K562 (cell line): Measurements from ENCODE around the gene IBA57. TPM values are rescaled to one million over a fixed set of nuclear protein-coding genes. Genes with fewer than 3 reads are reported as not detected.

ENCODE experiments used
- ATAC-seq: fragments of 200-7000 bp; cut with Tn5 transposase; 3 replicates; pipeline ENCODE4 v1.9.1; 2020; ENCODE audit warnings: moderate library complexity
- BruUV-seq: library from RNA; stranded (reverse); fragments of 400-500 nt; replicated peaks from 2 replicates; lab custom pipeline; 2021; lab: Mats Ljungman, UMichigan
- CTCF ChIA-PET: fragments of 300-600 bp; formaldehyde crosslinking; extraction: SDS; loops from one replicate; lab custom pipeline; 2021; ENCODE audit warnings: low intra/inter-chr PET ratio; lab: Yijun Ruan, JAX
- POLR2A ChIA-PET: fragments of 300-600, 350-650 bp; sonication (Branson Sonifier 250); formaldehyde crosslinking; extraction: SDS; loops from one replicate; lab custom pipeline; 2021; ENCODE audit warnings: antibody characterized with exemption, inconsistent platforms; lab: Yijun Ruan, JAX
- DNase-seq, 4 experiments: peaks; one replicate each; pipeline versions ENCODE4 v3.0.0 to v3.0.0-alpha.2; 2011 to 2018; ENCODE audit warnings: low spot score in 3 of 4, mixed read lengths in 3 of 4; ENCODE audit errors: extremely low read depth in 1 of 4
- FAIRE-seq: peaks from 2 replicates; lab custom pipeline; 2011; peaks lifted over from hg19 to GRCh38; lab: Jason Lieb, UNC
- H2AFZ ChIP-seq: 2 replicates; pipeline ENCODE4 v1.6.0; 2011; ENCODE audit warnings: low read depth, low read length, control low read depth, inconsistent platforms
- H3K27ac ChIP-seq: fragments of 200-600 bp; 3 replicates; pipeline ENCODE4 v1.8.0; 2011; ENCODE audit warnings: low read depth, mild to moderate bottlenecking, control low read depth, inconsistent platforms, low read length, moderate library complexity, mixed read lengths; ENCODE audit errors: extremely low read depth
- H3K27me3 ChIP-seq, 2 experiments: fragments of 300-600 bp in 1 of 2; 2 replicates in 1 of 2; 3 replicates in 1 of 2; pipeline versions ENCODE4 v1.6.0 to v1.8.0; 2011; ENCODE audit warnings: inconsistent platforms in 2 of 2, low read length in 2 of 2, mild to moderate bottlenecking in 1 of 2, mixed read lengths in 1 of 2, moderate library complexity in 1 of 2; ENCODE audit not compliant: control insufficient read depth in 2 of 2, insufficient read depth in 2 of 2
- H3K36me3 ChIP-seq: fragments of 300-600 bp; 3 replicates; pipeline ENCODE4 v1.8.0; 2011; ENCODE audit warnings: mild to moderate bottlenecking, low read length, inconsistent platforms; ENCODE audit not compliant: control insufficient read depth, insufficient read depth
- H3K4me1 ChIP-seq, 2 experiments: fragments of 200-600 bp in 1 of 2; replicated peaks in 1 of 2; 2 replicates in 1 of 2; 3 replicates in 1 of 2; pipeline versions ENCODE4 v1.5.1 to v1.8.0; 2011; ENCODE audit warnings: inconsistent platforms in 2 of 2, low read length in 2 of 2, mild to moderate bottlenecking in 1 of 2, mixed read lengths in 1 of 2, moderate library complexity in 1 of 2; ENCODE audit not compliant: control insufficient read depth in 2 of 2, insufficient read depth in 2 of 2
- H3K4me2 ChIP-seq: 2 replicates; pipeline ENCODE4 v1.6.1; 2011; ENCODE audit warnings: low read length, control low read depth, inconsistent platforms, mixed read lengths; ENCODE audit not compliant: insufficient read depth
- H3K4me3 ChIP-seq: fragments of 200-600 bp; sonication (generic), shearing (Covaris generic); 2 replicates; pipeline ENCODE4 v1.5.1; 2016; ENCODE audit warnings: control low read depth, inconsistent platforms
- H3K79me2 ChIP-seq: fragments of 200-600 bp; 3 replicates; pipeline ENCODE4 v1.8.0; 2011; ENCODE audit warnings: low read length, inconsistent platforms; ENCODE audit not compliant: control insufficient read depth, insufficient read depth
- H3K9ac ChIP-seq, 2 experiments: 2 replicates each; pipeline versions ENCODE4 v1.6.0 to v1.6.1; 2011; ENCODE audit warnings: low read depth in 2 of 2, low read length in 2 of 2, control low read depth in 1 of 2, inconsistent platforms in 1 of 2, mild to moderate bottlenecking in 1 of 2, mixed read lengths in 1 of 2; ENCODE audit not compliant: insufficient read depth in 1 of 2
- H3K9me1 ChIP-seq: one replicate; pipeline ENCODE4 v1.6.0; 2011; ENCODE audit warnings: inconsistent platforms, mild to moderate bottlenecking, low read length, moderate library complexity; ENCODE audit not compliant: control insufficient read depth, insufficient read depth
- H3K9me3 ChIP-seq: replicated peaks from 2 replicates; pipeline ENCODE4 v1.5.1; 2011; ENCODE audit warnings: low read depth, low read length, inconsistent platforms; ENCODE audit not compliant: control insufficient read depth, insufficient read depth
- H4K20me1 ChIP-seq: replicated peaks from 2 replicates; pipeline ENCODE4 v1.6.1; 2011; ENCODE audit warnings: low read length, inconsistent platforms, mixed read lengths; ENCODE audit not compliant: control insufficient read depth, insufficient read depth
- BCL6 ChIP-seq: fragments of 250-450 bp; sonication (Bioruptor Pico); IDR thresholded peaks from 2 replicates; pipeline ENCODE4 v1.4.0; 2020
- CBX3 ChIP-seq, 2 experiments: IDR thresholded peaks; 1 replicate in 1 of 2; 2 replicates in 1 of 2; pipeline ENCODE4 v1.6.1; 2012; ENCODE audit warnings: inconsistent platforms in 2 of 2, low read length in 2 of 2, borderline replicate concordance in 1 of 2, control low read depth in 1 of 2
- CHD1 ChIP-seq: fragments of 200-600 bp; sonication (generic); IDR thresholded peaks from one replicate; pipeline ENCODE4 v1.6.1; 2012; ENCODE audit warnings: mild to moderate bottlenecking, moderate library complexity, low read length, inconsistent platforms
- CREB1 ChIP-seq, 2 experiments: sonication (generic) in 1 of 2; formaldehyde crosslinking in 1 of 2; IDR thresholded peaks; 2 replicates each; pipeline versions ENCODE4 v1.6.1 to v1.8.0; 2012 to 2022; ENCODE audit warnings: inconsistent platforms in 1 of 2, mild to moderate bottlenecking in 1 of 2, missing genetic modification reagents in 1 of 2, moderate library complexity in 1 of 2
- ETV1 ChIP-seq: fragments of 450-650 bp; conservative IDR thresholded peaks from 2 replicates; pipeline ENCODE4 v1.6.1; 2016; ENCODE audit warnings: missing genetic modification characterization, control low read depth, low read depth, missing compliant biosample characterization
- EZH2 ChIP-seq: IDR thresholded peaks from 2 replicates; pipeline ENCODE4 v1.6.1; 2012; ENCODE audit warnings: low read depth, mild to moderate bottlenecking, inconsistent platforms, low read length, borderline replicate concordance
- NR4A1 ChIP-seq, 2 experiments: fragments of 250-450 bp in 1 of 2; fragments of 450-650 bp in 1 of 2; sonication (Bioruptor Pico) in 1 of 2; IDR thresholded peaks; 2 replicates each; pipeline versions ENCODE4 v1.4.0 to v1.6.1; 2016 to 2020; ENCODE audit warnings: mild to moderate bottlenecking in 2 of 2, missing compliant biosample characterization in 1 of 2, missing genetic modification characterization in 1 of 2, moderate library complexity in 1 of 2
- NUFIP1 ChIP-seq: fragments of 450-650 bp; IDR thresholded peaks from 2 replicates; pipeline ENCODE4 v1.6.1; 2018; ENCODE audit not compliant: partially characterized antibody
- PTRF ChIP-seq: fragments of 450-650 bp; IDR thresholded peaks from 2 replicates; pipeline ENCODE4 v1.6.1; 2016; ENCODE audit warnings: mild to moderate bottlenecking, missing genetic modification characterization, missing compliant biosample characterization
- SIN3B ChIP-seq: fragments of 450-650 bp; IDR thresholded peaks from 2 replicates; pipeline ENCODE4 v1.6.1; 2017; ENCODE audit warnings: low read depth, mild to moderate bottlenecking, moderate library complexity
- TAF9B ChIP-seq: fragments of 450-650 bp; IDR thresholded peaks from 2 replicates; pipeline ENCODE4 v1.6.1; 2018; ENCODE audit warnings: mild to moderate bottlenecking; ENCODE audit not compliant: partially characterized antibody
- WHSC1 ChIP-seq: IDR thresholded peaks from one replicate; pipeline ENCODE4 v1.6.1; 2012; ENCODE audit warnings: low read length, control low read depth, inconsistent platforms
- ZNF124 ChIP-seq: sonication (generic); formaldehyde crosslinking; IDR thresholded peaks from 2 replicates; pipeline ENCODE4 v1.8.1; 2022; ENCODE audit warnings: missing genetic modification reagents
- ZNF551 ChIP-seq: fragments of 250-450 bp; sonication (Bioruptor Pico); IDR thresholded peaks from 2 replicates; pipeline ENCODE4 v1.5.0; 2021; ENCODE audit warnings: mild to moderate bottlenecking, moderate library complexity
- ZNF57 ChIP-seq: fragments of 450-650 bp; formaldehyde crosslinking; IDR thresholded peaks from 2 replicates; pipeline ENCODE4 v1.4.0; 2020; ENCODE audit warnings: mild to moderate bottlenecking, moderate library complexity
- ZNF668 ChIP-seq: fragments of 250-450 bp; sonication (Bioruptor Pico); IDR thresholded peaks from 2 replicates; pipeline ENCODE4 v1.8.0; 2022; ENCODE audit warnings: mild to moderate bottlenecking, inconsistent platforms
- ZSCAN32 ChIP-seq: fragments of 450-650 bp; formaldehyde crosslinking; IDR thresholded peaks from 2 replicates; pipeline ENCODE4 v1.4.0; 2020; ENCODE audit warnings: mild to moderate bottlenecking, moderate library complexity
- WGBS: fragments of 100-300 bp; shearing (Covaris generic); methylation state at CpG from one replicate; pipeline ENCODE4 v1.1.6; 2016; ENCODE audit warnings: low coverage, mixed read lengths; ENCODE audit not compliant: insufficient coverage; ENCODE audit errors: missing lambda C conversion rate; 5-methylcytosine and 5-hydroxymethylcytosine counted together
- in situ Hi-C: fragments of 300-500 bp; cut with MboI; formaldehyde crosslinking; loops from 4 replicates; pipeline ENCODE4 v1.15.0; 2018; ENCODE audit warnings: inconsistent platforms, mixed read lengths
- intact Hi-C: fragments of 100-400 bp; cut with micrococcal nuclease; formaldehyde crosslinking; loops from 2 replicates; pipeline ENCODE4 v1.14.2; 2022
- polyA plus RNA-seq, 8 experiments: library from polyadenylated mRNA; depleted of rRNA in 4 of 8; stranded (reverse) in 5 of 8; unstranded in 3 of 8; fragments of >200 nt; fragmentation: Nextera tagmentation in 2 of 8; fragmentation: Illumina TruSeq in 1 of 8; extraction: Ambion mirVana in 2 of 8; extraction: Trizol in 1 of 8; gene quantifications; 2 replicates each; pipeline versions ENCODE4 v1.2.1 to v1.2.3, GENCODE V29; 2011 to 2014; ENCODE audit warnings: inconsistent platforms in 1 of 8, missing spikeins in 1 of 8
- total RNA-seq, 7 experiments: library from RNA; depleted of rRNA in 6 of 7; stranded (reverse); fragments of >200 nt in 6 of 7; fragmentation: Illumina TruSeq in 2 of 7; extraction: Trizol in 2 of 7; gene quantifications; 2 replicates each; pipeline versions ENCODE4 v1.2.1 to v1.2.3, GENCODE V29; 2011 to 2021; ENCODE audit warnings: low replicate concordance in 1 of 7
- TF ChIP-seq, protein P1 (sequence below): fragments of 450-650 bp; IDR thresholded peaks from 2 replicates; pipeline ENCODE4 v1.6.1; 2014; ENCODE audit warnings: low read depth, mild to moderate bottlenecking, moderate library complexity, borderline replicate concordance
- TF ChIP-seq, protein P2 (sequence below), 3 experiments: fragments of 200-800 bp in 1 of 3; sonication (Bioruptor generic) in 1 of 3; sonication (generic) in 1 of 3; formaldehyde crosslinking in 1 of 3; IDR thresholded peaks; 2 replicates each; pipeline versions ENCODE4 v1.6.1 to v1.8.0; 2016 to 2022; ENCODE audit warnings: mild to moderate bottlenecking in 2 of 3, missing compliant biosample characterization in 2 of 3, missing genetic modification characterization in 2 of 3, missing genetic modification reagents in 1 of 3

IBA57 gene
- total and polyA plus RNA-seq, 9 of the 15 experiments (the other 6 are each of a cell fraction or from before 2014, with no cell fraction given) = 0.77 to 15.5 (median 2.7) TPM

DNA sequence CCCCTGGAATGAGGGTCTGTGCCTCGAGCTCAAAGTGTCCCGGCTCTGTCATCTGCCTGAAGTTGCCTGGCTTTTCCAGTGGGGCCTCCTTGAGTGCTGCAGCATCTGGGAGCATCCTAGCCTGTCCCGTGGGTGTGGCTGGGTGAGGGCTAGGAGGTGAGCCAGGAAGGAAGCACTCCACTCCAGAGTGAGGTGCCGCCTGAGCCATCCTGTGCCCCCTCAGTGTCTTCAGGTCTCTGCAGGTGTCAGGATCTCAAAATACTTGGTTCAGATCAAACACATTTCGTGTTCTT lies 11.5 kb downstream of the IBA57 start:
- ChIA-PET CTCF (no interaction called here), POLR2A (interaction anchor here (0.6 to 3.7 kb wide), 8 partner anchors 11 to 1271 kb away, joined by 3 to 32 read pairs (median 3); partner anchors contain the start of gene IBA57)
- BruUV-seq = no TSS peak
- FAIRE-seq = no peak
- no peak overlapping the region for H3K4me3 ChIP-seq
- whole genome bisulfite sequencing = 83% methylated on average over 4 of the region's 5 CpGs
- no peak overlapping the region for H3K27ac ChIP-seq
- peaks cover 25 to 58% of the 10 kb centered on the region in 2 experiments; a peak in 4 of 5 replicates for H3K4me1 ChIP-seq
- DNase-seq = no peak
- H2AFZ ChIP-seq = no peak overlapping the region
- no peaks in the 10 kb centered on the region for H3K27me3 ChIP-seq
- no peaks in the 10 kb centered on the region for H3K9me3 ChIP-seq
- peaks cover 4% of the 10 kb centered on the region; the same call in 1 of the 3 replicates for H3K79me2 ChIP-seq
- no peak for ATAC-seq
- TF ChIP-seq NUFIP1 = no peak
- TF ChIP-seq ZSCAN32 (CRISPR knock-in tag) = no peak
- TF ChIP-seq CHD1 = no peak
- TF ChIP-seq, protein P1, sequence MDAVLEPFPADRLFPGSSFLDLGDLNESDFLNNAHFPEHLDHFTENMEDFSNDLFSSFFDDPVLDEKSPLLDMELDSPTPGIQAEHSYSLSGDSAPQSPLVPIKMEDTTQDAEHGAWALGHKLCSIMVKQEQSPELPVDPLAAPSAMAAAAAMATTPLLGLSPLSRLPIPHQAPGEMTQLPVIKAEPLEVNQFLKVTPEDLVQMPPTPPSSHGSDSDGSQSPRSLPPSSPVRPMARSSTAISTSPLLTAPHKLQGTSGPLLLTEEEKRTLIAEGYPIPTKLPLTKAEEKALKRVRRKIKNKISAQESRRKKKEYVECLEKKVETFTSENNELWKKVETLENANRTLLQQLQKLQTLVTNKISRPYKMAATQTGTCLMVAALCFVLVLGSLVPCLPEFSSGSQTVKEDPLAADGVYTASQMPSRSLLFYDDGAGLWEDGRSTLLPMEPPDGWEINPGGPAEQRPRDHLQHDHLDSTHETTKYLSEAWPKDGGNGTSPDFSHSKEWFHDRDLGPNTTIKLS = no peak
- TF ChIP-seq, protein P2, sequence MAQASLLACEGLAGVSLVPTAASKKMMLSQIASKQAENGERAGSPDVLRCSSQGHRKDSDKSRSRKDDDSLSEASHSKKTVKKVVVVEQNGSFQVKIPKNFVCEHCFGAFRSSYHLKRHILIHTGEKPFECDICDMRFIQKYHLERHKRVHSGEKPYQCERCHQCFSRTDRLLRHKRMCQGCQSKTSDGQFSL (CRISPR knock-in tag; IDR thresholded peaks at IDR 0.05) = no peak
- TF ChIP-seq, protein P2 (tag; IDR thresholded peaks at IDR 0.05) = no peak
- TF ChIP-seq ZNF551 (CRISPR knock-in tag) = no peak
- TF ChIP-seq SIN3B = no peak
- no peak for TF ChIP-seq EZH2
- no peak for TF ChIP-seq ZNF57 (CRISPR knock-in tag)
- TF ChIP-seq ZNF668 = no peak
- no peak for TF ChIP-seq BCL6
- TF ChIP-seq CBX3 (IDR thresholded peaks at IDR 0.05; ENCODE audit: borderline replicate concordance in 1 of 2, low read length in 2 of 2) = no peak
- no peak for TF ChIP-seq ETV1 (tag)
- TF ChIP-seq PTRF = no peak
- TF ChIP-seq CREB1 (IDR thresholded peaks at IDR 0.05) = no peak
- TF ChIP-seq CREB1 (CRISPR knock-in tag; IDR thresholded peaks at IDR 0.05) = no peak
- no peak for TF ChIP-seq NR4A1 (CRISPR knock-in tag; IDR thresholded peaks at IDR 0.05)
- no peak for TF ChIP-seq NR4A1 (tag; IDR thresholded peaks at IDR 0.05)
- no peak for TF ChIP-seq TAF9B
- TF ChIP-seq ZNF124 (CRISPR knock-in tag) = no peak
- no peak for TF ChIP-seq WHSC1
- intact Hi-C loops = no loop called here
- H4K20me1 ChIP-seq = peaks cover 9% of the 10 kb centered on the region
- no peaks in the 10 kb centered on the region for H3K9me1 ChIP-seq
- in situ Hi-C loops = no loop called here
- H3K9ac ChIP-seq = no peak overlapping the region; a peak in 1 of 4 replicates
- H3K36me3 ChIP-seq = peaks cover 10% of the 10 kb centered on the region; the same call in 2 of the 3 replicates
- H3K4me2 ChIP-seq = no peak overlapping the region
